Endothelial cell of umbilical vein (primary cell): ENCODE data around the gene UBE2M. TPM values are rescaled to one million over a fixed set of nuclear protein-coding genes. Genes with fewer than 3 reads are reported as not detected.

ENCODE experiments used
- BruUV-seq: library from RNA; stranded (reverse); fragments of 400-500 nt; replicated peaks from 2 replicates; lab custom pipeline; 2021; lab: Mats Ljungman, UMichigan
- CTCF ChIA-PET: fragments of 300-600, 350-600 bp; sonication (Branson Sonifier 250); formaldehyde crosslinking; loops from one replicate; lab custom pipeline; 2021; ENCODE audit warnings: antibody characterized with exemption, inconsistent platforms; lab: Charles Lee
- POLR2A ChIA-PET: fragments of 300-600, 350-600 bp; sonication (Branson Sonifier 250); formaldehyde crosslinking; loops from one replicate; lab custom pipeline; 2021; ENCODE audit warnings: antibody characterized with exemption, inconsistent platforms; lab: Charles Lee
- DNase-seq: peaks from one replicate; pipeline ENCODE4 v3.0.0-alpha.2; 2011; ENCODE audit warnings: low read depth, low spot score
- FAIRE-seq: peaks from 2 replicates; lab custom pipeline; 2011; peaks lifted over from hg19 to GRCh38; lab: Jason Lieb, UNC
- H2AFZ ChIP-seq: 2 replicates; pipeline ENCODE4 v1.6.0; 2012; ENCODE audit warnings: low read depth, low read length, control low read depth, inconsistent platforms
- H3K27ac ChIP-seq: 2 replicates; pipeline ENCODE4 v1.5.1; 2011; ENCODE audit warnings: low read depth, mild to moderate bottlenecking, control low read depth, low read length, moderate library complexity; ENCODE audit not compliant: insufficient read depth
- H3K27me3 ChIP-seq, 2 experiments: 2 replicates each; pipeline versions ENCODE4 v1.6.0 to v1.6.1; 2011; ENCODE audit warnings: low read length in 2 of 2, mixed read lengths in 1 of 2; ENCODE audit not compliant: control insufficient read depth in 2 of 2, insufficient read depth in 2 of 2
- H3K36me3 ChIP-seq, 2 experiments: 2 replicates in 1 of 2; 3 replicates in 1 of 2; pipeline ENCODE4 v1.5.1; 2011; ENCODE audit warnings: low read length in 2 of 2, mild to moderate bottlenecking in 1 of 2, moderate library complexity in 1 of 2; ENCODE audit not compliant: control insufficient read depth in 2 of 2, insufficient read depth in 2 of 2; ENCODE audit errors: extremely low read depth in 1 of 2
- H3K4me1 ChIP-seq: 3 replicates; pipeline ENCODE4 v1.5.1; 2011; ENCODE audit warnings: mild to moderate bottlenecking, low read length; ENCODE audit not compliant: control insufficient read depth, insufficient read depth; ENCODE audit errors: extremely low read depth
- H3K4me2 ChIP-seq: 2 replicates; pipeline ENCODE4 v1.6.1; 2011; ENCODE audit warnings: low read length, control low read depth, mixed read lengths; ENCODE audit not compliant: insufficient read depth
- H3K4me3 ChIP-seq, 3 experiments: fragments of 200-600 bp in 1 of 3; sonication (generic), shearing (Covaris generic) in 1 of 3; replicated peaks in 1 of 3; 2 replicates each; pipeline ENCODE4 v1.5.1; 2011 to 2016; ENCODE audit warnings: control low read depth in 3 of 3, low read length in 3 of 3, mild to moderate bottlenecking in 2 of 3, inconsistent platforms in 1 of 3, low read depth in 1 of 3, moderate library complexity in 1 of 3; ENCODE audit not compliant: insufficient read depth in 1 of 3
- H3K79me2 ChIP-seq: 2 replicates; pipeline ENCODE4 v1.6.0; 2012; ENCODE audit warnings: low read length, inconsistent platforms; ENCODE audit not compliant: control insufficient read depth, insufficient read depth
- H3K9ac ChIP-seq: replicated peaks from 2 replicates; pipeline ENCODE3; 2011; ENCODE audit warnings: low read length, control low read depth; ENCODE audit not compliant: insufficient read depth; ENCODE audit errors: extremely low read depth
- H3K9me1 ChIP-seq: replicated peaks from 3 replicates; pipeline ENCODE4 v1.6.0; 2011; ENCODE audit warnings: mild to moderate bottlenecking, low read length; ENCODE audit not compliant: control insufficient read depth, insufficient read depth; ENCODE audit errors: extremely low read depth
- H3K9me3 ChIP-seq: replicated peaks from 2 replicates; pipeline ENCODE4 v1.5.1; 2012; ENCODE audit warnings: low read length, inconsistent platforms; ENCODE audit not compliant: control insufficient read depth, insufficient read depth
- H4K20me1 ChIP-seq: replicated peaks from 2 replicates; pipeline ENCODE3; 2011; ENCODE audit warnings: mild to moderate bottlenecking, low read length; ENCODE audit not compliant: control insufficient read depth, insufficient read depth; ENCODE audit errors: extremely low read depth
- EZH2 ChIP-seq: IDR thresholded peaks from 2 replicates; pipeline ENCODE4 v1.6.1; 2012; ENCODE audit warnings: borderline replicate concordance, low read depth, mild to moderate bottlenecking, moderate library complexity, low read length, inconsistent platforms; ENCODE audit not compliant: severe bottlenecking
- FOS ChIP-seq: IDR thresholded peaks from 2 replicates; pipeline ENCODE4 v1.6.1; 2011; ENCODE audit warnings: mild to moderate bottlenecking, low read length, moderate library complexity, borderline replicate concordance; ENCODE audit not compliant: insufficient read depth
- GATA2 ChIP-seq: IDR thresholded peaks from 2 replicates; pipeline ENCODE4 v1.7.0; 2011; ENCODE audit warnings: low read depth, mild to moderate bottlenecking, moderate library complexity, mixed read lengths, low read length; ENCODE audit not compliant: insufficient read length, insufficient read depth
- JUN ChIP-seq: IDR thresholded peaks from 2 replicates; pipeline ENCODE4 v1.6.1; 2011; ENCODE audit warnings: borderline replicate concordance, low read depth; ENCODE audit not compliant: insufficient read length, insufficient read depth
- MAX ChIP-seq: IDR thresholded peaks from 2 replicates; pipeline ENCODE4 v1.6.1; 2011; ENCODE audit not compliant: insufficient read depth, insufficient read length
- MYC ChIP-seq: IDR thresholded peaks from one replicate; pipeline ENCODE4 v1.6.1; 2011; ENCODE audit warnings: mild to moderate bottlenecking, low read depth, low read length
- POLR2A ChIP-seq: IDR thresholded peaks from 2 replicates; pipeline ENCODE4 v1.6.1; 2012; ENCODE audit warnings: low read depth, mild to moderate bottlenecking, control low read depth, low read length
- POLR2AphosphoS5 ChIP-seq: IDR thresholded peaks from 2 replicates; pipeline ENCODE4 v1.6.1; 2012; ENCODE audit warnings: low read depth, mild to moderate bottlenecking, control low read depth, low read length, moderate library complexity; ENCODE audit not compliant: insufficient read depth
- dilution Hi-C: fragments of 300-500 bp; cut with MboI; formaldehyde crosslinking; loops from one replicate; pipeline ENCODE4 v1.15.0; 2019; ENCODE audit warnings: low sequenced_read_pairs; ENCODE audit not compliant: extremely low pct_ligation_motif_present
- intact Hi-C: fragments of 100-400 bp; cut with micrococcal nuclease; formaldehyde crosslinking; loops from one replicate; pipeline ENCODE4 v1.10.0; 2022
- polyA plus RNA-seq, 4 experiments: library from polyadenylated mRNA; depleted of rRNA in 3 of 4; stranded (reverse) in 3 of 4; unstranded in 1 of 4; fragments of >200 nt; gene quantifications; 2 replicates each; pipeline versions ENCODE4 v1.2.1 to v1.2.3, GENCODE V29; 2011 to 2012; ENCODE audit warnings: missing spikeins in 1 of 4
- total RNA-seq: library from RNA; stranded (reverse); gene quantifications from 2 replicates; pipeline ENCODE4 v1.2.3, GENCODE V29; 2021
- TF ChIP-seq, protein P1 (sequence below), 2 donors: IDR thresholded peaks; 1 replicate in 1 of 2; 2 replicates in 1 of 2; pipeline ENCODE4 v1.5.1; 2011; ENCODE audit warnings: low read length in 2 of 2, mild to moderate bottlenecking in 2 of 2, moderate library complexity in 2 of 2, control low read depth in 1 of 2, inconsistent platforms in 1 of 2, low read depth in 1 of 2; ENCODE audit not compliant: insufficient read depth in 1 of 2; ENCODE audit errors: extremely low read depth in 1 of 2

The UBE2M gene
- total and polyA plus RNA-seq, 2 donors (not counting 3 experiments of a cell fraction or from before 2014, with no cell fraction given), result 87.8 to 102 TPM

GRCh38 chr19:58515259-58515658 lies 43.2 kb downstream of the UBE2M start:
- no peaks in the 10 kb centered on the region for H3K27me3 ChIP-seq
- BruUV-seq, result no TSS peak
- H4K20me1 ChIP-seq, result no peaks in the 10 kb centered on the region
- H3K4me1 ChIP-seq, result peaks cover 14% of the 10 kb centered on the region
- no peak overlapping the region for H3K4me2 ChIP-seq
- ChIA-PET CTCF (interaction anchor here (0.7 to 2.7 kb wide), 2 partner anchors 23 to 66 kb away, joined by 3 to 42 read pairs; no protein-coding TSS in a partner anchor), POLR2A (interaction anchor here (0.5 kb wide), 1 partner anchor 9 kb away, joined by 3 read pairs; no protein-coding TSS in a partner anchor)
- H3K36me3 ChIP-seq, result peaks cover 0 to 11% of the 10 kb centered on the region in 2 experiments
- FAIRE-seq, result no peak
- intact Hi-C loops (no loop called here), dilution Hi-C loops (no loop called here)
- H2AFZ ChIP-seq, result no peak overlapping the region
- DNase-seq, result no peak
- no peak for TF ChIP-seq MYC
- no peak for TF ChIP-seq POLR2A
- no peak for TF ChIP-seq FOS
- no peak for TF ChIP-seq GATA2
- TF ChIP-seq EZH2, result no peak
- TF ChIP-seq JUN, result no peak
- no peak for TF ChIP-seq MAX
- TF ChIP-seq POLR2AphosphoS5, result no peak
- TF ChIP-seq, protein P1, sequence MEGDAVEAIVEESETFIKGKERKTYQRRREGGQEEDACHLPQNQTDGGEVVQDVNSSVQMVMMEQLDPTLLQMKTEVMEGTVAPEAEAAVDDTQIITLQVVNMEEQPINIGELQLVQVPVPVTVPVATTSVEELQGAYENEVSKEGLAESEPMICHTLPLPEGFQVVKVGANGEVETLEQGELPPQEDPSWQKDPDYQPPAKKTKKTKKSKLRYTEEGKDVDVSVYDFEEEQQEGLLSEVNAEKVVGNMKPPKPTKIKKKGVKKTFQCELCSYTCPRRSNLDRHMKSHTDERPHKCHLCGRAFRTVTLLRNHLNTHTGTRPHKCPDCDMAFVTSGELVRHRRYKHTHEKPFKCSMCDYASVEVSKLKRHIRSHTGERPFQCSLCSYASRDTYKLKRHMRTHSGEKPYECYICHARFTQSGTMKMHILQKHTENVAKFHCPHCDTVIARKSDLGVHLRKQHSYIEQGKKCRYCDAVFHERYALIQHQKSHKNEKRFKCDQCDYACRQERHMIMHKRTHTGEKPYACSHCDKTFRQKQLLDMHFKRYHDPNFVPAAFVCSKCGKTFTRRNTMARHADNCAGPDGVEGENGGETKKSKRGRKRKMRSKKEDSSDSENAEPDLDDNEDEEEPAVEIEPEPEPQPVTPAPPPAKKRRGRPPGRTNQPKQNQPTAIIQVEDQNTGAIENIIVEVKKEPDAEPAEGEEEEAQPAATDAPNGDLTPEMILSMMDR (IDR thresholded peaks at IDR 0.05; ENCODE audit: extremely low read depth in 1 of 2, insufficient read depth in 1 of 2, low read depth in 1 of 2, low read length in 2 of 2), result no peak
- peaks cover 36% of the 10 kb centered on the region for H3K79me2 ChIP-seq
- no peaks in the 10 kb centered on the region for H3K9me3 ChIP-seq
- H3K27ac ChIP-seq, result no peak overlapping the region
- no peak overlapping the region for H3K4me3 ChIP-seq
- no peaks in the 10 kb centered on the region for H3K9me1 ChIP-seq
- no peak overlapping the region for H3K9ac ChIP-seq
